Stomach (tissue), 4 donors: ENCODE results near the gene UST.

ENCODE experiments used
- CTCF ChIP-seq, 7 experiments: fragments of 450-650 bp in 4 of 7; fragments of 200-600 bp in 3 of 7; sonication (generic) in 3 of 7; IDR thresholded peaks; one replicate each; pipeline ENCODE4 v1.5.1; 2016 to 2019; ENCODE audit warnings: antibody characterized with exemption in 7 of 7, control low read depth in 2 of 7, mild to moderate bottlenecking in 1 of 7
- EP300 ChIP-seq: sonication (generic); formaldehyde crosslinking; IDR thresholded peaks from one replicate; pipeline ENCODE4 v1.6.1; 2017; ENCODE audit warnings: antibody characterized with exemption
- POLR2A ChIP-seq, 4 donors: fragments of 450-650 bp; IDR thresholded peaks; one replicate each; pipeline ENCODE4 v1.6.1; 2016; ENCODE audit warnings: antibody characterized with exemption in 4 of 4, control low read depth in 2 of 4, mild to moderate bottlenecking in 1 of 4, moderate library complexity in 1 of 4
- POLR2AphosphoS5 ChIP-seq, 3 donors: sonication (generic); formaldehyde crosslinking; IDR thresholded peaks; one replicate each; pipeline ENCODE4 v1.6.1; 2016; ENCODE audit warnings: antibody characterized with exemption in 3 of 3

GRCh38 chr6:148964467-148964866 lies 217.6 kb downstream of the UST start:
- TF ChIP-seq CTCF (IDR thresholded peaks at IDR 0.05) (no peak), POLR2A (IDR thresholded peaks at IDR 0.05) (no peak), EP300 (no peak), POLR2AphosphoS5 (IDR thresholded peaks at IDR 0.05) (no peak)
